A549 (cell line): ENCODE data around the gene BCL2L12.

Experiments
- ELK1 ChIP-seq: fragments of 150-350 bp; IDR thresholded peaks from 2 replicates; pipeline ENCODE4 v1.6.1; 2014; ENCODE audit warnings: low read depth, mild to moderate bottlenecking, low read length
- KDM1A ChIP-seq: fragments of 200-600 bp; sonication (generic); IDR thresholded peaks from 2 replicates; pipeline ENCODE4 v1.6.1; 2016; ENCODE audit warnings: low read depth, mild to moderate bottlenecking
- PHF8 ChIP-seq: fragments of 200-600 bp; sonication (generic); IDR thresholded peaks from 2 replicates; pipeline ENCODE4 v1.6.1; 2016; ENCODE audit warnings: low read depth, mild to moderate bottlenecking, antibody characterized with exemption, moderate library complexity, borderline replicate concordance
- POLR2A ChIP-seq: IDR thresholded peaks from 2 replicates; pipeline ENCODE4 v1.6.1; 2012; ENCODE audit warnings: mild to moderate bottlenecking, low read length
- SMC3 ChIP-seq: fragments of >200 bp; sonication (Bioruptor Twin); formaldehyde crosslinking; IDR thresholded peaks from 3 replicates; pipeline ENCODE4 v1.6.1; 2018; ENCODE audit warnings: inconsistent platforms
- ZC3H11A ChIP-seq: fragments of 450-650 bp; IDR thresholded peaks from 2 replicates; pipeline ENCODE4 v1.6.1; 2014; ENCODE audit warnings: antibody characterized with exemption, mild to moderate bottlenecking
- TF ChIP-seq, protein P1 (sequence below): fragments of 450-650 bp; IDR thresholded peaks from 2 replicates; pipeline ENCODE4 v1.6.1; 2014; ENCODE audit warnings: antibody characterized with exemption
- TF ChIP-seq, protein P2 (sequence below): fragments of >200 bp; sonication (Bioruptor Twin); formaldehyde crosslinking; IDR thresholded peaks from 3 replicates; pipeline ENCODE4 v1.5.1; 2016

DNA sequence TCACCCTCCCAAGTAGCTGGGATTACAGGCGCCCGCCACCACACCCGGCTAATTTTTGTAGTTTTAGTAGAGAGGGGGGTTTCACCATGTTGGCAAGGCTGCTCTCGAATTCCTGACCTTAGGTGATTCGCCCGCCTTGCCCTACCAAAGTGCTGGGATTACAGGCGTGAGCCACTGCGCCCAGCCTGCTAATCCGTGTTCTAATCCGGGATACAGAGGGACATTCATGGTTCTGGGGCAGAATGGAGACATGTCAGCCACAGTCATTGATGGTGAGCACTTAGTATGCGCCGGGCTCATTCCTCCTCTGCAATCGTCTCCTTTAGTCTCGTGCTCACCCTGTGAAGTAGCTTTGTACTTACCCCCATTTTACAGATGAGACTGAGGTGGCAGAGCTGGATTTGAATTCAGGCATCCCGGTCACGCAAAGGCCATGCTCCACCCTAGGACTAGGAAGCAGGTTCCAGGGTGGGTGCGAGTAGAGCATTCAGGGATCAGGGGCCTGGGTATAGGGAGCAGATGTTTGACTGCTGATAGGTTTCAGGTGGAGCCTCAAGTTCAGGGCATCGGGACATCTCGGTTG, 34.0 kb upstream of the BCL2L12 start:
- TF ChIP-seq, protein P1, sequence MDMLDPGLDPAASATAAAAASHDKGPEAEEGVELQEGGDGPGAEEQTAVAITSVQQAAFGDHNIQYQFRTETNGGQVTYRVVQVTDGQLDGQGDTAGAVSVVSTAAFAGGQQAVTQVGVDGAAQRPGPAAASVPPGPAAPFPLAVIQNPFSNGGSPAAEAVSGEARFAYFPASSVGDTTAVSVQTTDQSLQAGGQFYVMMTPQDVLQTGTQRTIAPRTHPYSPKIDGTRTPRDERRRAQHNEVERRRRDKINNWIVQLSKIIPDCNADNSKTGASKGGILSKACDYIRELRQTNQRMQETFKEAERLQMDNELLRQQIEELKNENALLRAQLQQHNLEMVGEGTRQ = no peak
- TF ChIP-seq POLR2A = no peak
- TF ChIP-seq, protein P2, sequence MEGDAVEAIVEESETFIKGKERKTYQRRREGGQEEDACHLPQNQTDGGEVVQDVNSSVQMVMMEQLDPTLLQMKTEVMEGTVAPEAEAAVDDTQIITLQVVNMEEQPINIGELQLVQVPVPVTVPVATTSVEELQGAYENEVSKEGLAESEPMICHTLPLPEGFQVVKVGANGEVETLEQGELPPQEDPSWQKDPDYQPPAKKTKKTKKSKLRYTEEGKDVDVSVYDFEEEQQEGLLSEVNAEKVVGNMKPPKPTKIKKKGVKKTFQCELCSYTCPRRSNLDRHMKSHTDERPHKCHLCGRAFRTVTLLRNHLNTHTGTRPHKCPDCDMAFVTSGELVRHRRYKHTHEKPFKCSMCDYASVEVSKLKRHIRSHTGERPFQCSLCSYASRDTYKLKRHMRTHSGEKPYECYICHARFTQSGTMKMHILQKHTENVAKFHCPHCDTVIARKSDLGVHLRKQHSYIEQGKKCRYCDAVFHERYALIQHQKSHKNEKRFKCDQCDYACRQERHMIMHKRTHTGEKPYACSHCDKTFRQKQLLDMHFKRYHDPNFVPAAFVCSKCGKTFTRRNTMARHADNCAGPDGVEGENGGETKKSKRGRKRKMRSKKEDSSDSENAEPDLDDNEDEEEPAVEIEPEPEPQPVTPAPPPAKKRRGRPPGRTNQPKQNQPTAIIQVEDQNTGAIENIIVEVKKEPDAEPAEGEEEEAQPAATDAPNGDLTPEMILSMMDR = no peak
- TF ChIP-seq SMC3 = no peak
- no peak for TF ChIP-seq ZC3H11A
- no peak for TF ChIP-seq ELK1
- TF ChIP-seq KDM1A = no peak
- no peak for TF ChIP-seq PHF8
